H1 (cell line): Measurements from ENCODE around the gene ANAPC13.

ENCODE experiments used
- ASH2L ChIP-seq: fragments of 200-600, 300-600 bp; sonication (generic); IDR thresholded peaks from one replicate; pipeline ENCODE4 v1.7.1; 2017; ENCODE audit warnings: low read length
- CTCF ChIP-seq, 3 experiments: IDR thresholded peaks; 1 replicate in 2 of 3; 2 replicates in 1 of 3; pipeline versions ENCODE4 v1.5.1 to v1.6.1; 2011; ENCODE audit warnings: low read length in 3 of 3, mild to moderate bottlenecking in 3 of 3, inconsistent platforms in 2 of 3, low read depth in 1 of 3, moderate library complexity in 1 of 3; ENCODE audit not compliant: insufficient read depth in 1 of 3; ENCODE audit errors: control extremely low read depth in 1 of 3
- EP300 ChIP-seq, 2 experiments: IDR thresholded peaks; 1 replicate in 1 of 2; 2 replicates in 1 of 2; pipeline ENCODE4 v1.6.1; 2011 to 2012; ENCODE audit warnings: low read depth in 2 of 2, low read length in 2 of 2, mild to moderate bottlenecking in 2 of 2, borderline replicate concordance in 1 of 2, inconsistent platforms in 1 of 2, moderate library complexity in 1 of 2
- FOSL1 ChIP-seq: IDR thresholded peaks from 2 replicates; pipeline ENCODE4 v1.6.1; 2011; ENCODE audit warnings: mild to moderate bottlenecking, low read depth, low read length, moderate library complexity; ENCODE audit not compliant: insufficient read depth
- GABPA ChIP-seq: IDR thresholded peaks from 2 replicates; pipeline ENCODE4 v1.6.1; 2011; ENCODE audit warnings: mild to moderate bottlenecking, low read length, moderate library complexity, borderline replicate concordance; ENCODE audit not compliant: insufficient read depth
- JUND ChIP-seq: IDR thresholded peaks from 2 replicates; pipeline ENCODE4 v1.6.1; 2011; ENCODE audit warnings: mild to moderate bottlenecking, improper control_type of control experiment, low read length
- MAFK ChIP-seq: IDR thresholded peaks from 2 replicates; pipeline ENCODE4 v1.6.1; 2012; ENCODE audit warnings: low read depth, mild to moderate bottlenecking, improper control_type of control experiment, low read length
- POLR2A ChIP-seq, 2 experiments: IDR thresholded peaks; 1 replicate in 1 of 2; 2 replicates in 1 of 2; pipeline ENCODE4 v1.6.1; 2011; ENCODE audit warnings: low read depth in 2 of 2, low read length in 2 of 2, mild to moderate bottlenecking in 2 of 2; ENCODE audit errors: control extremely low read depth in 1 of 2
- SP1 ChIP-seq: IDR thresholded peaks from 2 replicates; pipeline ENCODE4 v1.6.1; 2011; ENCODE audit warnings: low read depth, low read length
- YY1 ChIP-seq: IDR thresholded peaks from 2 replicates; pipeline ENCODE4 v1.6.1; 2011; ENCODE audit warnings: low read depth, mild to moderate bottlenecking, low read length
- TF ChIP-seq, protein P1 (sequence below): IDR thresholded peaks from 2 replicates; pipeline ENCODE4 v1.6.1; 2012; ENCODE audit warnings: inconsistent platforms
- TF ChIP-seq, protein P2 (sequence below): IDR thresholded peaks from 2 replicates; pipeline ENCODE4 v1.6.1; 2012; ENCODE audit warnings: inconsistent platforms
- TF ChIP-seq, protein P3 (sequence below): IDR thresholded peaks from 2 replicates; pipeline ENCODE4 v1.6.1; 2011; ENCODE audit warnings: low read length, improper control_type of control experiment

DNA sequence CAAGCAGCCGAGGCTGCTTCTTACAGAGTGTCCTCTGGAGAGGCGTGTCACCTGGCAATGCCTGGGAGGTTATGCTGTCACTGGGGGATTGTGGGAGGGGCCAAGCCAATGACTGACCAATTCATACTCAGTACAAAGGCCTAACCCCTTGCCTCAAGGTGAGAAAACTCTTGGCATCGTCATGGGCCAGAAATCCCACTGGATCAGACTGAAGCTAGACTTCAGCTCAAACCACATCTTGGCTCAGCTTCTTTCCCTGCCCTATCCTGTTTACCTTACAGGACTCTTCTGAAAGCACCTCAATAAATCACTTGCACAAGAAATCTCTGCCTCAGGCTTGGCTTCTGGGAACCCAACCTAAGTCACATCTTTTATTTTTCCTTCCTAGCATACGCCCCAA, 9.5 kb downstream of the ANAPC13 start:
- TF ChIP-seq MAFK, result no peak
- TF ChIP-seq JUND, result no peak
- no peak for TF ChIP-seq CTCF (IDR thresholded peaks at IDR 0.05; ENCODE audit: control extremely low read depth in 1 of 3, insufficient read depth in 1 of 3, low read depth in 1 of 3, low read length in 3 of 3)
- TF ChIP-seq SP1, result no peak
- no peak for TF ChIP-seq YY1
- no peak for TF ChIP-seq POLR2A (IDR thresholded peaks at IDR 0.05; ENCODE audit: control extremely low read depth in 1 of 2, low read depth in 2 of 2, low read length in 2 of 2)
- TF ChIP-seq, protein P1, sequence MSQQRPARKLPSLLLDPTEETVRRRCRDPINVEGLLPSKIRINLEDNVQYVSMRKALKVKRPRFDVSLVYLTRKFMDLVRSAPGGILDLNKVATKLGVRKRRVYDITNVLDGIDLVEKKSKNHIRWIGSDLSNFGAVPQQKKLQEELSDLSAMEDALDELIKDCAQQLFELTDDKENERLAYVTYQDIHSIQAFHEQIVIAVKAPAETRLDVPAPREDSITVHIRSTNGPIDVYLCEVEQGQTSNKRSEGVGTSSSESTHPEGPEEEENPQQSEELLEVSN, result no peak
- TF ChIP-seq, protein P2, sequence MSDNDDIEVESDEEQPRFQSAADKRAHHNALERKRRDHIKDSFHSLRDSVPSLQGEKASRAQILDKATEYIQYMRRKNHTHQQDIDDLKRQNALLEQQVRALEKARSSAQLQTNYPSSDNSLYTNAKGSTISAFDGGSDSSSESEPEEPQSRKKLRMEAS, result no peak
- no peak for TF ChIP-seq GABPA
- no peak for TF ChIP-seq FOSL1
- TF ChIP-seq EP300 (IDR thresholded peaks at IDR 0.05; ENCODE audit: borderline replicate concordance in 1 of 2, low read depth in 2 of 2, low read length in 2 of 2), result no peak
- TF ChIP-seq, protein P3, sequence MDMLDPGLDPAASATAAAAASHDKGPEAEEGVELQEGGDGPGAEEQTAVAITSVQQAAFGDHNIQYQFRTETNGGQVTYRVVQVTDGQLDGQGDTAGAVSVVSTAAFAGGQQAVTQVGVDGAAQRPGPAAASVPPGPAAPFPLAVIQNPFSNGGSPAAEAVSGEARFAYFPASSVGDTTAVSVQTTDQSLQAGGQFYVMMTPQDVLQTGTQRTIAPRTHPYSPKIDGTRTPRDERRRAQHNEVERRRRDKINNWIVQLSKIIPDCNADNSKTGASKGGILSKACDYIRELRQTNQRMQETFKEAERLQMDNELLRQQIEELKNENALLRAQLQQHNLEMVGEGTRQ, result no peak
- TF ChIP-seq ASH2L, result no peak
